Muscle of leg (tissue), 11 donors: ENCODE measurements around the gene AKR7A3. TPM values are rescaled to one million over a fixed set of nuclear protein-coding genes. Genes with fewer than 3 reads are reported as not detected.

ENCODE experiments used
- DNase-seq: peaks from one replicate; pipeline ENCODE4 v3.0.0; 2013
- H3K27ac ChIP-seq: one replicate; pipeline ENCODE4 v1.5.1; 2013; ENCODE audit warnings: mild to moderate bottlenecking, low read length, control low read depth
- H3K27me3 ChIP-seq: one replicate; pipeline ENCODE4 v1.6.1; 2013; ENCODE audit warnings: low read length; ENCODE audit not compliant: control insufficient read depth, insufficient read depth
- H3K36me3 ChIP-seq: one replicate; pipeline ENCODE4 v1.6.1; 2013; ENCODE audit warnings: low read length; ENCODE audit not compliant: control insufficient read depth, insufficient read depth
- H3K4me1 ChIP-seq: one replicate; pipeline ENCODE4 v1.6.1; 2013; ENCODE audit warnings: low read length; ENCODE audit not compliant: control insufficient read depth, insufficient read depth
- H3K4me3 ChIP-seq: one replicate; pipeline ENCODE4 v1.5.1; 2013; ENCODE audit warnings: low read length, control low read depth
- H3K9me3 ChIP-seq: replicated peaks from 2 replicates; pipeline ENCODE4 v1.6.1; 2013; ENCODE audit warnings: low read depth, low read length; ENCODE audit not compliant: control insufficient read depth
- WGBS: methylation state at CpG from one replicate; pipeline ENCODE4 v1.1.5; 2013; ENCODE audit warnings: missing lambda C conversion rate; ENCODE audit not compliant: insufficient coverage; 5-methylcytosine and 5-hydroxymethylcytosine counted together
- polyA plus RNA-seq, 8 donors: library from polyadenylated mRNA; unstranded; fragments of 120-200 nt; gene quantifications; one replicate each; pipeline versions ENCODE4 v1.2.1 to v1.2.3, GENCODE V29; 2013; ENCODE audit warnings: inconsistent platforms in 1 of 8, low replicate concordance in 1 of 8; ENCODE audit not compliant: insufficient read length in 8 of 8, insufficient read depth in 1 of 8
- total RNA-seq: library from RNA; stranded (reverse); fragments of 120-200 nt; gene quantifications from one replicate; pipeline ENCODE4 v1.2.4, GENCODE V29; 2013

AKR7A3 gene
- total and polyA plus RNA-seq, 9 donors: 0.42 to 1.4 (median 0.85) TPM

DNA sequence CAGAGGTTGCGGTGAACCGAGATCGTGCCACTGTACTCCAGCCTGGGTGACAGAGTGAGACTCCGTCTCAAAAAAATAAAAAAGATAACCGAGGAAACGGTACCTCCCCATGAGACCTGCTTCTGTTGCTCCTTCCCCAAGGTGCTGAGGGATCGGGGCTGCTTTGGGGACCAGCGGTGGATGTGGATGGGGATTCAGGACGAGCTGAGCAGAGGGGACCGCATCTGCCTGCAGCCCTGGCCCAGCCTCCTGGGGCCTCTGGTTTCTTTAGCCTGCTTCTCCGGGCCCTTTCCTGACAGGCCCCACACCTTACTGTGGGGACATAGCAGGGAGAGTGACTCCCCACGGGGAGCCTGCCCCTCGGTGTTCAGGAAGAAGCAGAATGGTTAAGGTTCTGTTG lies 40.6 kb upstream of the AKR7A3 start:
- Histone ChIP-seq H3K9me3 (no peaks in the 10 kb centered on the region), H3K4me1 (no peaks in the 10 kb centered on the region), H3K4me3 (no peak overlapping the region), H3K27ac (no peak overlapping the region), H3K36me3 (peaks cover 66% of the 10 kb centered on the region), H3K27me3 (no peaks in the 10 kb centered on the region)
- DNase-seq: no peak
- 91% methylated on average over 5 of the region's 13 CpGs for WGBS

GRCh38 chr1:19328486-19328885 lies 39.9 kb upstream of the AKR7A3 start:
- Histone ChIP-seq H3K4me1 (no peaks in the 10 kb centered on the region), H3K4me3 (no peak overlapping the region), H3K27ac (no peak overlapping the region), H3K27me3 (no peaks in the 10 kb centered on the region), H3K9me3 (no peaks in the 10 kb centered on the region), H3K36me3 (peaks cover 72% of the 10 kb centered on the region)
- DNase-seq: no peak
- 100% methylated on average over 3 of the region's 18 CpGs for WGBS

DNA sequence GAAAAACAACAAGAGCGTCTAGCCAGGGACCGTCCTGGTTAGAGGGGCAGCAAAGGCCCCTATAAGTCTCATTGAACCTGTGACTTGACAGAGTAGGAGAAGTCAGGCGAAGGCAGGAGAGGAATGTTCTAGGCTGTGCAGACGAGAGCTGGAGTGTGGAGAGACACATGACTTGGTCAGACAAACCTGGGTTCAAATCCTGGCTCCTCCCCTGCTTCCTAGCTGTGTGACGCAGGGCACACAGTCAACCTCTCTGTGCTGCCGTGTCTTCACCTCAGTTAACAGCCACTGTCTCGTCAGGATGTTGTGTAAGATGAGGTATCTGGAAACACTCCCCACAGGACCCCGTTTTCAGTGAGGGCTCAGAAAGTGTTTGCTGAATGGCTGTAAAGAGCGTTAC lies 39.2 kb upstream of the AKR7A3 start:
- Histone ChIP-seq H3K4me3 (no peak overlapping the region), H3K27me3 (no peaks in the 10 kb centered on the region), H3K36me3 (peaks cover 75% of the 10 kb centered on the region), H3K27ac (no peak overlapping the region), H3K4me1 (no peaks in the 10 kb centered on the region), H3K9me3 (no peaks in the 10 kb centered on the region)
- DNase-seq: no peak
- WGBS: 76% methylated on average over 6 of the region's 9 CpGs

GRCh38 chr1:19327301-19327700 lies 38.7 kb upstream of the AKR7A3 start:
- Histone ChIP-seq H3K4me3 (no peak overlapping the region), H3K27ac (no peak overlapping the region), H3K36me3 (peaks cover 71% of the 10 kb centered on the region), H3K4me1 (no peaks in the 10 kb centered on the region), H3K9me3 (no peaks in the 10 kb centered on the region), H3K27me3 (no peaks in the 10 kb centered on the region)
- no peak for DNase-seq
- 78% methylated on average over 8 of the region's 16 CpGs for WGBS

- Histone ChIP-seq H3K4me3 (no peak overlapping the region), H3K27me3 (no peaks in the 10 kb centered on the region), H3K27ac (no peak overlapping the region), H3K4me1 (no peaks in the 10 kb centered on the region), H3K36me3 (peaks cover 75% of the 10 kb centered on the region), H3K9me3 (no peaks in the 10 kb centered on the region)
- 89% methylated on average over 6 of the region's 6 CpGs for WGBS
- no peak for DNase-seq
These were observed 38.1 kb upstream of the AKR7A3 start for GRCh38 chr1:19326748-19327065.

DNA sequence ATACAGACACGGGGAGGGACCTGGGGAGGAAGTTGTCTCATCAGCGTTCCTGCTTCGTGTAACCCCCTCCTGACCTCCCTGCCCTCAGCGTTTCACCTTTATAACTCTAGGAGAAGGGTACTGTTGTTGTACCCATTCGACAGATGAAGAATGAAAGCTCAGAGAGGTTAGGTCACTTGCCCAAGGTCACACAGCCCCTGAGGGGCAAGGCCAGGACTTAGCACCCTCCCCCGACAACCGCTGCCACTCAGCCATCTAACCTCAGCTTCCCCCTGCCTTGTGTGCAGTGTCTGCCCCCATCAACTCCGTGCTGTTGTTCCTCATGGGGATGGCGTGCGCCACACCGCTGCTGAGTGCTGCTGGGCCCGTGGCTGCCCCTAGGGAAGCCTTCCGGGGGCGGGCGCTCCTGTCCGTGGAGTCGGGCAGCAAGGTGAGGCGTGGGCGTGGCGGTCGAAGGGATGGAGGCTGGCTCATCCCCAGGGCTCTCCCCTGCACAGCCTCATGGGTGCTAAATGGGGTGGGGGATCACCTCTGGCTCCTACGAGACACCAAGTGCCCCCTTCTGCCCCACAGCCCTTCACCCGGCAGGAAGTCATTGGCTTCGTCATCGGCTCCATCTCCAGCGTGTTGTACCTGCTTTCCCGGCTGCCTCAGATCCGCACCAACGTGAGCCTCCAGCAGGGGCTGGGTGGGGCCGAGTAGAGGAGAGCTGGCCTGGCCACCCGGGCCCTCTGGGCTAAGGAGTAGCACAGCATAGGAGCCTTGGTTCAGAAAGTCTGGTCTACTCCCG lies 37.6 kb upstream of the AKR7A3 start:
- Histone ChIP-seq H3K27ac (no peak overlapping the region), H3K4me3 (no peak overlapping the region), H3K4me1 (no peaks in the 10 kb centered on the region), H3K36me3 (peaks cover 78% of the 10 kb centered on the region), H3K27me3 (no peaks in the 10 kb centered on the region), H3K9me3 (no peaks in the 10 kb centered on the region)
- WGBS: 82% methylated on average over 27 of the region's 32 CpGs
- DNase-seq: no peak

- Histone ChIP-seq H3K36me3 (peaks cover 76% of the 10 kb centered on the region), H3K4me3 (no peak overlapping the region), H3K9me3 (no peaks in the 10 kb centered on the region), H3K27ac (no peak overlapping the region), H3K4me1 (no peaks in the 10 kb centered on the region), H3K27me3 (no peaks in the 10 kb centered on the region)
- DNase-seq: no peak
- 86% methylated on average over 15 of the region's 19 CpGs for WGBS
These were observed 36.9 kb upstream of the AKR7A3 start for GRCh38 chr1:19325368-19325957.

- Histone ChIP-seq H3K4me3 (no peak overlapping the region), H3K27me3 (no peaks in the 10 kb centered on the region), H3K27ac (no peak overlapping the region), H3K36me3 (peaks cover 68% of the 10 kb centered on the region), H3K4me1 (no peaks in the 10 kb centered on the region), H3K9me3 (no peaks in the 10 kb centered on the region)
- DNase-seq: no peak
- WGBS: 98% methylated on average over 9 of the region's 9 CpGs
These were observed 36.1 kb upstream of the AKR7A3 start for GRCh38 chr1:19324665-19324990.

DNA sequence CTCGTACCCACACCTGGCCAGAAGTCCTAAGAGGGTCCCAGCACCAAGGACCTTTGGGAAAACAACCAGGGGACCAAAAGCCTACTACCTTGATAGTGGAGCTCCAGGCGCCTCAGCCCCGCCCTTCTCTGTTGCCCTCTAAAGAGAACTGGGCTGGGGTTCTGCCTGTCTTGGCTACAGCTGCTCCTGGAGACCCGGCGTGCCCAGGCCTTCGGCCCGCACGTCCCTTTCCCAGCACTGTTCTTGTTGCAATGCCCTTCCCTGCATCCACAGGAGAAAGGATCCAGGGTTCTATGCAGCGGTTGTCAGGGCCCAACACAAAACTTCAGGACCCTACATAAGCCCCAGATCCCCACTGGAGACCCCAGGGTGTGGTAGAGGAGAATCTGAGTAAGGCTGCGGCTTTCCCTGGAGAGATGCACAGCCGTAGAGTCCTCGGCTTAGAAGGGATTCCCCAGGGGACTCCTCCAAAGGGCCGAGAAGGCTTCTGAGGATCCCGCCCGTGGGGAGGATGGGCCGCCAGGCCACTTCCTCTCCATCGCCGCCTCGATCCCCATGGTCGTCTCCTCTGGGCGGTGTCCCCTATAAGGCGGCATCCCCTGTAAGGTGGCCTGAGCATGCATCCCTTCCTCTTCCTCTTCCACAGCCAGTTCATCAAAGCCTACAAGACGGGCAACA lies 35.6 kb upstream of the AKR7A3 start:
- Histone ChIP-seq H3K9me3 (no peaks in the 10 kb centered on the region), H3K36me3 (peaks cover 63% of the 10 kb centered on the region), H3K4me1 (no peaks in the 10 kb centered on the region), H3K27ac (no peak overlapping the region), H3K27me3 (no peaks in the 10 kb centered on the region), H3K4me3 (no peak overlapping the region)
- 81% methylated on average over 19 of the region's 23 CpGs for WGBS
- no peak for DNase-seq

DNA sequence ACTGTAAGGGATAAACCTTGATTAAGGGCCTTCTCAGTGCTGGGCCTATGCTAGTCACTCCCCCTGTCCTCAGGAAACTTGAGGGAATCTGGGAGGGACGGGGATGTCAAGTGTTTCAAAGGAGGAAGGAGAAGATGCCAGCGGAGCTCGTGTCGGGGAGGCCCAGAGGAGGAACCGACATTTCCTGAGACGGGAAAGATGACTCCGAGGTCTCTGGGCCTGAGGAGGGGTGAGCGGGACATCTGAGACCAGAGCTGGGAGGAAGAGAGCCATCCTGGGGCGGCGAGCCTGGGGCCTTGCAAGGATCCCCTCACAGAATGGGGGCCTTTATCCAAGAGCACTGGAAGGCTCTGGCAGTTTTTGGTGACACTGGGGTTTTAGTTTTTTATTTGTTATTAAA lies 33.9 kb upstream of the AKR7A3 start:
- 53% methylated on average over 8 of the region's 10 CpGs for WGBS
- no peaks in the 10 kb centered on the region for H3K9me3 ChIP-seq
- H3K27ac ChIP-seq: no peak overlapping the region
- H3K27me3 ChIP-seq: no peaks in the 10 kb centered on the region
- peaks cover 64% of the 10 kb centered on the region for H3K36me3 ChIP-seq
- H3K4me3 ChIP-seq: no peak overlapping the region
- no peaks in the 10 kb centered on the region for H3K4me1 ChIP-seq
- no peak for DNase-seq
